Endodermal cell (in vitro differentiated cells): ENCODE measurements around the gene COP1. TPM values are rescaled to one million over a fixed set of nuclear protein-coding genes. Genes with fewer than 3 reads are reported as not detected.
"Not testable (repeated sequence)": the region's sequence is repeated elsewhere in the genome, so short reads cannot be mapped to it uniquely, and the experiment has no call there.

Source experiments
- DNase-seq: peaks from one replicate; pipeline ENCODE4 v3.0.0-alpha.2; 2017
- H3K27ac ChIP-seq: 2 replicates; pipeline ENCODE4 v1.5.1; 2013; ENCODE audit warnings: mild to moderate bottlenecking, low read depth, low read length, moderate library complexity
- H3K27me3 ChIP-seq: 2 replicates; pipeline ENCODE4 v1.6.1; 2013; ENCODE audit warnings: mild to moderate bottlenecking, low read length, moderate library complexity; ENCODE audit not compliant: insufficient read depth, control insufficient read depth, poor library complexity, severe bottlenecking
- H3K36me3 ChIP-seq: 2 replicates; pipeline ENCODE4 v1.7.0; 2013; ENCODE audit warnings: mild to moderate bottlenecking, low read length, moderate library complexity; ENCODE audit not compliant: control insufficient read depth, insufficient read depth
- H3K4me1 ChIP-seq: one replicate; pipeline ENCODE4 v1.7.0; 2013; ENCODE audit warnings: low read length; ENCODE audit not compliant: control insufficient read depth, insufficient read depth
- H3K4me3 ChIP-seq: 2 replicates; pipeline ENCODE4 v1.5.1; 2013; ENCODE audit warnings: mild to moderate bottlenecking, low read length, moderate library complexity
- H3K9ac ChIP-seq: 2 replicates; pipeline ENCODE4 v1.6.1; 2013; ENCODE audit warnings: mild to moderate bottlenecking, low read length, moderate library complexity; ENCODE audit not compliant: poor library complexity, severe bottlenecking; ENCODE audit errors: extremely low read depth
- H3K9me3 ChIP-seq: 2 replicates; pipeline ENCODE4 v1.6.1; 2013; ENCODE audit warnings: mild to moderate bottlenecking, low read length, moderate library complexity; ENCODE audit not compliant: control insufficient read depth
- H3K27ac Mint-ChIP-seq: 2 replicates; pipeline ENCODE4 v1.8.0; 2020; ENCODE audit warnings: mixed read lengths
- H3K27me3 Mint-ChIP-seq: 2 replicates; pipeline ENCODE4 v1.8.0; 2021; ENCODE audit warnings: mild to moderate bottlenecking, mixed read lengths; ENCODE audit not compliant: insufficient read depth
- H3K36me3 Mint-ChIP-seq: 2 replicates; pipeline ENCODE4 v1.8.0; 2020; ENCODE audit warnings: low read depth, mixed read lengths
- H3K4me1 Mint-ChIP-seq: 2 replicates; pipeline ENCODE4 v1.8.0; 2020; ENCODE audit warnings: mixed read lengths
- H3K4me3 Mint-ChIP-seq: 2 replicates; pipeline ENCODE4 v1.8.0; 2020; ENCODE audit warnings: mild to moderate bottlenecking, moderate library complexity, mixed read lengths
- H3K9me3 Mint-ChIP-seq: 2 replicates; pipeline ENCODE4 v1.8.0; 2020; ENCODE audit warnings: mild to moderate bottlenecking, mixed read lengths
- WGBS, 2 experiments: methylation state at CpG; one replicate each; pipeline versions ENCODE4 v1.1.5 to v1.1.7; 2013; ENCODE audit warnings: missing lambda C conversion rate in 2 of 2, mixed read lengths in 1 of 2; ENCODE audit not compliant: insufficient coverage in 1 of 2, insufficient read length in 1 of 2; 5-methylcytosine and 5-hydroxymethylcytosine counted together
- total RNA-seq, 2 donors: library from RNA; stranded (reverse); fragmentation: NEBNext Ultra II Directional in 1 of 2; extraction: Animal tissue kit (Norgen Biotek cat#: 25700) in 1 of 2; gene quantifications; 2 replicates in 1 of 2; 3 replicates in 1 of 2; pipeline ENCODE4 v1.2.1, GENCODE V29; 2021
- TF ChIP-seq, protein P1 (sequence below): fragments of 200-600 bp; sonication (generic); conservative IDR thresholded peaks from 2 replicates; pipeline ENCODE4 v1.5.0; 2021; ENCODE audit warnings: antibody characterized with exemption, mild to moderate bottlenecking

The COP1 gene
- total RNA-seq, 2 donors from 2014 or later = 70.1 to 70.6 TPM

DNA sequence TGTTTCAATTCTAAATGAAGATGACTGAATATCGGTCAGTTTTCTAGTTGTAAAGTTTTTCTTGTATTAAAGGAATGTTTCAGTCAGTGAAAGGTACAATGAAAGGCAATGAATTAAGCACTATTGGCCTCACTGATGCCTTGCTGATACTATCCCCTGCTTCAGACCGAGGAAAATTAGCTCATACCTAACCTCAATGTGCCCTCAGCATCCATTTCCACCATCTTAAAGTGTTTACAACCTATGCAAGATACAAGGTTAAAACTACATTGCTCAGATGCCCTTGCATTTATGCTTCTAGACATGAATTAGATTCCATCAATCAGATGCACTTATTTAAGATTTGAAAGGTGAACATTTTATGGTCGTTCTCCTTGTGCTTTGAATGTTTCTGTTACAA is 184.5 kb downstream of the COP1 start:
- H3K4me3 ChIP-seq = no peak overlapping the region
- Mint-ChIP-seq H3K36me3 (peaks cover 46% of the 10 kb centered on the region), H3K9me3 (no peaks in the 10 kb centered on the region), H3K27me3 (no peaks in the 10 kb centered on the region), H3K4me3 (no peak overlapping the region), H3K4me1 (peaks cover 9% of the 10 kb centered on the region), H3K27ac (no peak overlapping the region)
- H3K27ac ChIP-seq = no peak overlapping the region
- no peaks in the 10 kb centered on the region for H3K27me3 ChIP-seq
- TF ChIP-seq, protein P1, sequence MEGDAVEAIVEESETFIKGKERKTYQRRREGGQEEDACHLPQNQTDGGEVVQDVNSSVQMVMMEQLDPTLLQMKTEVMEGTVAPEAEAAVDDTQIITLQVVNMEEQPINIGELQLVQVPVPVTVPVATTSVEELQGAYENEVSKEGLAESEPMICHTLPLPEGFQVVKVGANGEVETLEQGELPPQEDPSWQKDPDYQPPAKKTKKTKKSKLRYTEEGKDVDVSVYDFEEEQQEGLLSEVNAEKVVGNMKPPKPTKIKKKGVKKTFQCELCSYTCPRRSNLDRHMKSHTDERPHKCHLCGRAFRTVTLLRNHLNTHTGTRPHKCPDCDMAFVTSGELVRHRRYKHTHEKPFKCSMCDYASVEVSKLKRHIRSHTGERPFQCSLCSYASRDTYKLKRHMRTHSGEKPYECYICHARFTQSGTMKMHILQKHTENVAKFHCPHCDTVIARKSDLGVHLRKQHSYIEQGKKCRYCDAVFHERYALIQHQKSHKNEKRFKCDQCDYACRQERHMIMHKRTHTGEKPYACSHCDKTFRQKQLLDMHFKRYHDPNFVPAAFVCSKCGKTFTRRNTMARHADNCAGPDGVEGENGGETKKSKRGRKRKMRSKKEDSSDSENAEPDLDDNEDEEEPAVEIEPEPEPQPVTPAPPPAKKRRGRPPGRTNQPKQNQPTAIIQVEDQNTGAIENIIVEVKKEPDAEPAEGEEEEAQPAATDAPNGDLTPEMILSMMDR = no peak
- H3K9ac ChIP-seq = no peak overlapping the region
- H3K36me3 ChIP-seq = peaks cover 54% of the 10 kb centered on the region
- no peak for DNase-seq
- peaks cover 5% of the 10 kb centered on the region for H3K9me3 ChIP-seq
- H3K4me1 ChIP-seq = no peaks in the 10 kb centered on the region
- WGBS, 2 experiments = 95 to 96% methylated on average over 3 of the region's 3 CpGs

DNA sequence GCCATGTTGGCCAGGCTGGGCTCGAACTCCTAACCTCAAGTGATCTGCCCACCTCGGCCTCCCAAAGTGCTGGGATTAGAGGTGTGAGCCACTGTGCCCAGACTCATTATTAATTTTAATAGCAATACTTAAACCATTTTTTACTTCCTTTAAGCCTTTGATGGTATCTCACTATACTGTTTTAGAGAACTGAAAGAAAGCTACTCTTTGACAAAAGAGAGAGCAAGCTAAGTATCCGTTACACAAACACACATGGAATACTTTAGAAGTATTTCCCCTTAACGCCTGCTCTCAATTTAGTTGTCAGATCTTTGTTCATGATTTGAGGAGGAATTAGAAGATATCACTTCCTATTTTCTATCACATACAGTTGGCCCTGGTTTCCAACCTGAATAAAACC is 189.4 kb downstream of the COP1 start:
- Mint-ChIP-seq H3K27me3 (no peaks in the 10 kb centered on the region), H3K9me3 (no peaks in the 10 kb centered on the region), H3K36me3 (peaks cover 22% of the 10 kb centered on the region), H3K27ac (no peak overlapping the region), H3K4me1 (peaks cover 2% of the 10 kb centered on the region), H3K4me3 (no peak overlapping the region)
- WGBS, 2 experiments = 94 to 98% methylated on average over 3 to 4 of the region's 4 CpGs
- Histone ChIP-seq H3K9me3 (no peaks in the 10 kb centered on the region), H3K36me3 (peaks cover 52% of the 10 kb centered on the region), H3K4me1 (no peaks in the 10 kb centered on the region), H3K4me3 (no peak overlapping the region), H3K27ac (no peak overlapping the region), H3K27me3 (no peaks in the 10 kb centered on the region), H3K9ac (no peak overlapping the region)
- DNase-seq = no peak
- TF ChIP-seq, protein P1 = no peak

DNA sequence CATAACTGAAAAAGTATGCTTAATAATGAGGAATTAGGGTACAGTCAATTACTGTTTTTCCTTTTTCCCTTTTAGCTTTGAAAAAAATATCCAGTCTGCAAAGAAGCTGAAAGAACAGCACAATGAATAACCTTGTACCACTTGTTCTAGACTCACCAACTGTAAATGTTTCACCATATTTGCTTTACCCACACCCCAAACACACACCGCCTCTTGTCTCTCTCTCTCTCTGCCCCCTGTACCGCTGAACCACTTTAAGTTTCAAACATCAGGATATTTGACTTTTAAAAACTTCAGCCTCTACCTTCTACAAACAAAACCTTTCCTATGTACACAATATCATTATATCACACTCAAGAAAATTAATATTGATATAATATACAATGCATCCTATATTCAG is 197.1 kb downstream of the COP1 start:
- peaks cover 41% of the 10 kb centered on the region for H3K36me3 ChIP-seq
- peaks cover 35% of the 10 kb centered on the region for H3K36me3 Mint-ChIP-seq
- no peak overlapping the region for H3K4me3 ChIP-seq
- no peak overlapping the region for H3K9ac ChIP-seq
- DNase-seq = no peak
- no peaks in the 10 kb centered on the region for H3K27me3 ChIP-seq
- no peak overlapping the region for H3K4me3 Mint-ChIP-seq
- H3K27ac Mint-ChIP-seq = no peak overlapping the region
- H3K4me1 ChIP-seq = no peaks in the 10 kb centered on the region
- no peak overlapping the region for H3K27ac ChIP-seq
- peaks cover 20% of the 10 kb centered on the region for H3K9me3 ChIP-seq
- TF ChIP-seq, protein P1 = no peak
- WGBS, 2 experiments = 96% methylated on average over 2 of the region's 2 CpGs; no CpG with 5 or more reads in 1 of the 2 experiments
- H3K27me3 Mint-ChIP-seq = no peaks in the 10 kb centered on the region
- H3K9me3 Mint-ChIP-seq = peaks cover 30% of the 10 kb centered on the region
- no peaks in the 10 kb centered on the region for H3K4me1 Mint-ChIP-seq

DNA sequence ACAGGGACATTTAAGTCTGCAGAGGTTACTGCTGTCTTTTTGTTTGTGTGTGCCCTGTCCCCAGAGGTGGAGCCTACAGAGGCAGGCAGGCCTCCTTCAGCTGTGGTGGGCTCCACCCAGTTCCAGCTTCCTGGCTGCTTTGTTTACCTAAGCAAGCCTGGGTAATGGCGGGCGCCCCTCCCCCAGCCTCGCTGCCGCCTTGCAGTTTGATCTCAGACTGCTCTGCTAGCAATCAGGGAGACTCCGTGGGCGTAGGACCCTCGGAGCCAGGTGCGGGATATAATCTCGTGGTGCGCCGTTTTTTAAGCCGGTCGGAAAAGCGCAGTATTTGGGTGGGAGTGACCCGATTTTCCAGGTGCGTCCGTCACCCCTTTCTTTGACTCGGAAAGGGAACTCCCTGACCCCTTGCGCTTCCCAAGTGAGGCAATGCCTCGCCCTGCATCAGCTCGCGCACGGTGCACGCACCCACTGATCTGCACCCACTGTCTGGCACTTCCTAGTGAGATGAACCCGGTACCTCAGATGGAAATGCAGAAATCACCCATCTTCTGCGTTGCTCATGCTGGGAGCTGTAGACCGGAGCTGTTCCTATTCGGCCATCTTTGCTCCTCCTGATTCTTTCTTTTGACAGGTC is 199.2 kb downstream of the COP1 start:
- H3K27me3 Mint-ChIP-seq, H3K4me3 ChIP-seq, H3K4me1 ChIP-seq, H3K27ac ChIP-seq, H3K27ac Mint-ChIP-seq, H3K27me3 ChIP-seq, H3K4me3 Mint-ChIP-seq, DNase-seq, H3K4me1 Mint-ChIP-seq, H3K9ac ChIP-seq: not testable (repeated sequence)
- Mint-ChIP-seq H3K9me3 (peaks cover 40% of the 10 kb centered on the region), H3K36me3 (peaks cover 36% of the 10 kb centered on the region)
- Histone ChIP-seq H3K9me3 (peaks cover 20% of the 10 kb centered on the region), H3K36me3 (peaks cover 33% of the 10 kb centered on the region)
- 97% methylated on average over 5 to 28 of the region's 28 CpGs for WGBS, 2 experiments

DNA sequence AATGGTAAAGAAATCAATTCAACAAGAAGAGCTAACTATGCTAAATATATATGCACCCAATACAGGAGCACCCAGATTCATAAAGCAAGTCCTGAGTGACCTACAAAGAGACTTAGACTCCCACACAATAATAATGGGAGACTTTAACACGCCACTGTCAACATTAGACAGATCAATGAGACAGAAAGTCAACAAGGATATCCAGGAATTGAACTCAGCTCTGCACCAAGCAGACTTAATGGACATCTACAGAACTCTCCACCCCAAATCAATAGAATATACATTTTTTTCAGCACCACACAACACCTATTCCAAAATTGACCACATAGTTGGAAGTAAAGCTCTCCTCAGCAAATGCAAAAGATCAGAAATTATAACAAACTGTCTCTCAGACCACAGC is 212.4 kb downstream of the COP1 start:
- H3K4me3 Mint-ChIP-seq, H3K9ac ChIP-seq, H3K27me3 ChIP-seq, H3K4me1 ChIP-seq, DNase-seq, H3K27ac ChIP-seq, H3K4me3 ChIP-seq, H3K9me3 ChIP-seq, H3K4me1 Mint-ChIP-seq, H3K27me3 Mint-ChIP-seq: not testable (repeated sequence)
- 100% methylated on average over 1 of the region's 1 CpG; no CpG with 5 or more reads in 1 of the 2 experiments for whole genome bisulfite sequencing, 2 experiments
- peaks cover 22% of the 10 kb centered on the region for H3K36me3 ChIP-seq
- peaks cover 40% of the 10 kb centered on the region for H3K36me3 Mint-ChIP-seq
- H3K27ac Mint-ChIP-seq = peak overlapping the region; percentile 44
- peaks cover 36% of the 10 kb centered on the region for H3K9me3 Mint-ChIP-seq
